Measurements from ENCODE around the gene SMCO1. TPM values are rescaled to one million over a fixed set of nuclear protein-coding genes. Genes with fewer than 3 reads are reported as not detected.

Gene SMCO1
- total RNA-seq, 1 donor from 2014 or later, result not detected

DNA sequence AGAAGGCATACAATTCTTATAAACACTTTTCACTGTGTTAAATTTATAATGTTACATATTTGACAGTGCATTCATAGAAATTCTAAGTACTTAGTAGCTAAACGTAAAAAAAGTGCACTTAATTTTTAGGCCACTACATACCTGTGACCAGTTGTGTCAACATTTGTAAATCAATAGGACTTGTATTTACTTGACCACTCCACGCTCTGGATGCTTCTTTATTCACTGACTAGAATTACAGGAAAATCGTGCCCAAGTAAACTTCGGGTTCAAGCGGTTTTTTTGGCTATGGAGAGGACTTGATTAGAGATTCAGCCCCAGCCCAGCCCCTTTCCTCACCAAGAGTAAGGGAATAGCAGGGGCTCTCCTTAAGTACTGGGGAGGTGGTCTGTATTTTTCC, 31.4 kb upstream of the SMCO1 start:
- TF ChIP-seq, protein P1, sequence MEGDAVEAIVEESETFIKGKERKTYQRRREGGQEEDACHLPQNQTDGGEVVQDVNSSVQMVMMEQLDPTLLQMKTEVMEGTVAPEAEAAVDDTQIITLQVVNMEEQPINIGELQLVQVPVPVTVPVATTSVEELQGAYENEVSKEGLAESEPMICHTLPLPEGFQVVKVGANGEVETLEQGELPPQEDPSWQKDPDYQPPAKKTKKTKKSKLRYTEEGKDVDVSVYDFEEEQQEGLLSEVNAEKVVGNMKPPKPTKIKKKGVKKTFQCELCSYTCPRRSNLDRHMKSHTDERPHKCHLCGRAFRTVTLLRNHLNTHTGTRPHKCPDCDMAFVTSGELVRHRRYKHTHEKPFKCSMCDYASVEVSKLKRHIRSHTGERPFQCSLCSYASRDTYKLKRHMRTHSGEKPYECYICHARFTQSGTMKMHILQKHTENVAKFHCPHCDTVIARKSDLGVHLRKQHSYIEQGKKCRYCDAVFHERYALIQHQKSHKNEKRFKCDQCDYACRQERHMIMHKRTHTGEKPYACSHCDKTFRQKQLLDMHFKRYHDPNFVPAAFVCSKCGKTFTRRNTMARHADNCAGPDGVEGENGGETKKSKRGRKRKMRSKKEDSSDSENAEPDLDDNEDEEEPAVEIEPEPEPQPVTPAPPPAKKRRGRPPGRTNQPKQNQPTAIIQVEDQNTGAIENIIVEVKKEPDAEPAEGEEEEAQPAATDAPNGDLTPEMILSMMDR (IDR thresholded peaks at IDR 0.05; ENCODE audit: insufficient read depth, low read length, severe bottlenecking), result no peak
- peak; percentile 44 for DNase-seq (ENCODE audit: low read depth)
- no peak overlapping the region for H3K4me3 ChIP-seq (ENCODE audit: low read depth, low read length)
- H3K36me3 ChIP-seq (ENCODE audit: control insufficient read depth, insufficient read depth, low read length), result no peaks in the 10 kb centered on the region
- no peak for FAIRE-seq
- no peaks in the 10 kb centered on the region for H3K27me3 ChIP-seq (ENCODE audit: control insufficient read depth, insufficient read depth, low read length)

- Histone ChIP-seq H3K4me3 (ENCODE audit: low read depth, low read length) (no peak overlapping the region), H3K27me3 (ENCODE audit: control insufficient read depth, insufficient read depth, low read length) (no peaks in the 10 kb centered on the region), H3K36me3 (ENCODE audit: control insufficient read depth, insufficient read depth, low read length) (no peaks in the 10 kb centered on the region)
- TF ChIP-seq, protein P1 (IDR thresholded peaks at IDR 0.05; ENCODE audit: insufficient read depth, low read length, severe bottlenecking), result no peak
- DNase-seq (ENCODE audit: low read depth) (no peak), FAIRE-seq (no peak)
These were observed 29.4 kb upstream of the SMCO1 start for GRCh38 chr3:196544491-196544992.

DNA sequence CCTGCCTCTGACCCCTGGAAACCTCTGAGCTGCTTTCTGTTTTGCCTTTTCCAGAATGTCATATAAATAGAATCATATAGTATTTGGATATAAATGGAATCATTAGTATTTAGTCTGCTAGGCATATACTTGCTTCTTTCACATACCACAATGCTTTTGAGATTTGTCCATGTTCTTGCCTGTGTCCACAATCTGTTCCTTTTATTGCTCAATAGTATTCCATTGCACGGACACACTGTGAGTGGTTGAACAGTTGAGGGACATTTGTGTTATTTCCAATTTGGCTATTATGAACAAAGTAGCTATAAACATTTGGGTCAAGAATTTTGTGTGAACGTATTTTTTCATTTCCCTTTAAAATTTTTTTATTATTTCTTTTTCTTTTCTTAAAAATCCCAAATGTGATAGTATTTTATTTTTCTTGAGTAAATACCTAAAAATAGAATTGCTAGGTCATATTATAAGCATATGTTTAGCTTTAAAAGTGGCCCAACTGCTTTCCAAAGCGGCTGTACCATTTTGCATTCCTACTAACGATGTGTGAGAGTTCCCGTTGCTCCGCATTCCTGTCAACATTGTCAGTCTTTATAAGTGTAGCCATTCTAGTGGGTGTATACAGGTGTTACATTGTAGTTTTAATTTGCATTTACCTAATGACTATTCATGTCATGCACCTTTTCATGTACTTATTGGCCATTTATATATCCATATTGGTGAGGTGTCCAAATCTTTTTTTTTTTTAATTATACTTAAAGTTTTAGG, 26.7 kb upstream of the SMCO1 start:
- no peak overlapping the region for H3K4me3 ChIP-seq (ENCODE audit: low read depth, low read length)
- FAIRE-seq (no peak), DNase-seq (ENCODE audit: low read depth) (peak; percentile 40)
- no peaks in the 10 kb centered on the region for H3K27me3 ChIP-seq (ENCODE audit: control insufficient read depth, insufficient read depth, low read length)
- H3K36me3 ChIP-seq (ENCODE audit: control insufficient read depth, insufficient read depth, low read length), result no peaks in the 10 kb centered on the region
- TF ChIP-seq, protein P1 (IDR thresholded peaks at IDR 0.05; ENCODE audit: insufficient read depth, low read length, severe bottlenecking), result no peak

GRCh38 chr3:196537319-196537984, 22.3 kb upstream of the SMCO1 start:
- no peaks in the 10 kb centered on the region for H3K27me3 ChIP-seq (ENCODE audit: control insufficient read depth, insufficient read depth, low read length)
- TF ChIP-seq, protein P1 (IDR thresholded peaks at IDR 0.05; ENCODE audit: insufficient read depth, low read length, severe bottlenecking), result peak; percentile 58
- no peaks in the 10 kb centered on the region for H3K36me3 ChIP-seq (ENCODE audit: control insufficient read depth, insufficient read depth, low read length)
- no peak overlapping the region for H3K4me3 ChIP-seq (ENCODE audit: low read depth, low read length)
- DNase-seq (ENCODE audit: low read depth) (peak; percentile 92), FAIRE-seq (no peak)

DNA sequence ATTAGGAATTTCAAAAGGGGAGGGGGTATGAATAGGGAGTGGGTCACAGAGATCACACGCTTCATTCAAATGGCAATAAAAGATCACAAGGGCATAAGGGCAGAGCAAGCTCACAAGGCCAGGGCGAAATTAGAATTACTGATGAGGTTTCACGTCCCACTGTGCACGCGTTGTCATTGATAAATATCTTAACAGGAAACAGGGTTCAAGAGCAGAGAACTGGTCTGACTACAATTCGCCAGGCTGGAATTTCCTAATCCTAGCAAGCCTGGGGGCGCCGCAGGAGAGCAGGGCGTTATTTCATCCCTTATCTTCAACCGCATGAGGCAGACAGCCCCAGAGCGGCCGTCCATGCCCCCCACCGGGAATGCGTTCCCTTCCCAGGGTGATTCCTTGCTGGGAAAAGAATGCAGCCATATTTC, 18.1 kb upstream of the SMCO1 start:
- no peak overlapping the region for H3K4me3 ChIP-seq (ENCODE audit: low read depth, low read length)
- TF ChIP-seq, protein P1 (IDR thresholded peaks at IDR 0.05; ENCODE audit: insufficient read depth, low read length, severe bottlenecking), result no peak
- H3K27me3 ChIP-seq (ENCODE audit: control insufficient read depth, insufficient read depth, low read length), result no peaks in the 10 kb centered on the region
- no peak for FAIRE-seq
- H3K36me3 ChIP-seq (ENCODE audit: control insufficient read depth, insufficient read depth, low read length), result no peaks in the 10 kb centered on the region
- no peak for DNase-seq (ENCODE audit: low read depth)

All from bronchial epithelial cell (primary cell).